Chondrocyte (in vitro differentiated cells): ENCODE measurements around the gene HOXA6. TPM values are rescaled to one million over a fixed set of nuclear protein-coding genes. Genes with fewer than 3 reads are reported as not detected.

Experiments
- DNase-seq: peaks from one replicate; pipeline ENCODE4 v3.0.0; 2021; ENCODE audit warnings: mixed read lengths, low spot score
- H3K27ac Mint-ChIP-seq: one replicate; pipeline ENCODE4 v1.8.0; 2021; ENCODE audit warnings: mild to moderate bottlenecking, moderate library complexity, mixed read lengths; ENCODE audit not compliant: unreplicated experiment
- H3K27me3 Mint-ChIP-seq: 2 replicates; pipeline ENCODE4 v1.8.0; 2021; ENCODE audit warnings: low read depth, mixed read lengths
- H3K36me3 Mint-ChIP-seq: 2 replicates; pipeline ENCODE4 v1.8.0; 2021; ENCODE audit warnings: low read depth, mixed read lengths
- H3K4me1 Mint-ChIP-seq: 2 replicates; pipeline ENCODE4 v1.8.0; 2021; ENCODE audit warnings: low read depth, mild to moderate bottlenecking, mixed read lengths
- H3K4me3 Mint-ChIP-seq: one replicate; pipeline ENCODE4 v1.8.0; 2021; ENCODE audit warnings: mild to moderate bottlenecking, moderate library complexity, mixed read lengths; ENCODE audit not compliant: unreplicated experiment
- H3K9me3 Mint-ChIP-seq: 2 replicates; pipeline ENCODE4 v1.8.0; 2021; ENCODE audit warnings: low read depth, mixed read lengths
- CTCF ChIP-seq: fragments of 200-600 bp; sonication (generic); IDR thresholded peaks from 2 replicates; pipeline ENCODE4 v1.5.0; 2021; ENCODE audit warnings: antibody characterized with exemption, mild to moderate bottlenecking, moderate library complexity
- total RNA-seq: library from RNA; stranded (reverse); gene quantifications from 3 replicates; pipeline ENCODE4 v1.2.1, GENCODE V29; 2021

HOXA6 gene
- total RNA-seq, 1 donor from 2014 or later = not detected

- no peaks in the 10 kb centered on the region for H3K4me1 Mint-ChIP-seq
- H3K4me3 Mint-ChIP-seq = no peak overlapping the region
- DNase-seq = no peak
- H3K27me3 Mint-ChIP-seq = peaks cover 85% of the 10 kb centered on the region
- no peak for TF ChIP-seq CTCF
- H3K36me3 Mint-ChIP-seq = peaks cover 6% of the 10 kb centered on the region
- H3K27ac Mint-ChIP-seq = no peak overlapping the region
- H3K9me3 Mint-ChIP-seq = no peaks in the 10 kb centered on the region
Measured at GRCh38 chr7:27129729-27130539, 17.6 kb downstream of the HOXA6 start.

- no peak overlapping the region for H3K27ac Mint-ChIP-seq
- H3K4me3 Mint-ChIP-seq = no peak overlapping the region
- H3K27me3 Mint-ChIP-seq = peaks cover 85% of the 10 kb centered on the region
- no peak for TF ChIP-seq CTCF
- no peaks in the 10 kb centered on the region for H3K9me3 Mint-ChIP-seq
- peaks cover 6% of the 10 kb centered on the region for H3K4me1 Mint-ChIP-seq
- no peak for DNase-seq
- H3K36me3 Mint-ChIP-seq = peaks cover 9% of the 10 kb centered on the region
Measured at GRCh38 chr7:27128776-27129728, 18.5 kb downstream of the HOXA6 start.

- Mint-ChIP-seq H3K27ac (no peak overlapping the region), H3K4me1 (peaks cover 9% of the 10 kb centered on the region), H3K27me3 (peaks cover 85% of the 10 kb centered on the region), H3K4me3 (no peak overlapping the region), H3K9me3 (no peaks in the 10 kb centered on the region), H3K36me3 (peaks cover 9% of the 10 kb centered on the region)
- no peak for DNase-seq
- TF ChIP-seq CTCF = no peak
Measured at GRCh38 chr7:27128034-27128433, 19.5 kb downstream of the HOXA6 start.

GRCh38 chr7:27126596-27127327 is 20.8 kb downstream of the HOXA6 start:
- H3K36me3 Mint-ChIP-seq = peaks cover 9% of the 10 kb centered on the region
- H3K27me3 Mint-ChIP-seq = peaks cover 89% of the 10 kb centered on the region

More at GRCh38 chr7:27126596-27127327, 20.8 kb downstream of the HOXA6 start:
- Mint-ChIP-seq H3K4me1 (peaks cover 9% of the 10 kb centered on the region), H3K27ac (no peak overlapping the region), H3K4me3 (no peak overlapping the region), H3K9me3 (no peaks in the 10 kb centered on the region)
- TF ChIP-seq CTCF = no peak
- DNase-seq = no peak
